Measurements from ENCODE around the gene ATP1B1.

ATP1B1 gene

GRCh38 chr1:169112241-169112640 lies 5.8 kb downstream of the ATP1B1 start:
- in situ Hi-C loops (cut with HindIII; ENCODE audit: low sequenced_read_pairs), result loop anchor here (25.0 kb wide), 1 partner anchor 100 kb away; no protein-coding TSS in a partner anchor

DNA sequence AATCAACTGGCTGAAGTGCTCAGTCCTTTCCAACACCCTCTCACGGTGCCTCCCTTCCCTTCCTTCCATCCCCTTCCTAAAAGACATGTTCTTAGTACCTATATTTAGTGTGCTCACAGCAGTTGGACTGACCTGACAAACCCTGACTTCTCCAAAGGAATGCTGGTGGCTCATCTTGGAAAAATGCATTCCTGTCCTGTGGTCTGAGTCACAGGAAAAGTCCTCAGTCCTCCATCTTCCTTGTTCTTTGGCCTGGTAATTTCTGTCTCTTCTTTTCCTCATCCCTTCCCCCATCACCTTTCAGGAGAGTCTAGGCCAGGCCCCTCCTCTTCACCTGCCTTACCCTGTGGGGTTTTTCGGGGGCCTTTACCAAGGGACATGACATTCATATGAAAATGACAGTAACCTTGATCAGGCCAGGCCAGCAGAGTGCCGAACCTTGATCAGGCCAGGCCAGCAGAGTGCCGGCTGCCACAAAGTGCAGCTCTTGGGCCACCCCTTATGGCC lies 7.2 kb downstream of the ATP1B1 start:
- in situ Hi-C loops (cut with HindIII; ENCODE audit: low sequenced_read_pairs), result loop anchor here (25.0 kb wide), 1 partner anchor 101 kb away; no protein-coding TSS in a partner anchor

GRCh38 chr1:169115891-169116585 lies 9.5 kb downstream of the ATP1B1 start:
- in situ Hi-C loops (cut with HindIII; ENCODE audit: low sequenced_read_pairs), result loop anchor here (25.0 kb wide), 1 partner anchor 104 kb away; no protein-coding TSS in a partner anchor

DNA sequence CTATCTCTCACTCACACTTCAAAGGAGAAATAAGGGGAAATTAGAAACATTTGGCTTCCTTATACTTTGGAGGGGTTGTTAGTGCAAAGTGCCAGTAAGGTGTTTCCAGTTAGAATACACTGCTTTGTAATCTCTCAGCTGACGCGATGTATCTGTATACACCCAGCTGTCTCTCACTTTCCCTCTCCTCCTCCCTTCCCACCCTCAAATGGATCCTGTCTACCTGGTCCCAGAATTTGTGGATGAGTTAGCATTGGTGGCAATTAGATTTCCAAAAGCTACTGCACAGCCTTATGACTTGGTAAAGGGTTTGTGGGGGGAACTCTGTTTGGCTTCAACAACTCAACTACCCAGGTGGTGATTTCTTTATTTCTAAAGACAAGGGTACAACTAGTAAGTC lies 10.5 kb downstream of the ATP1B1 start:
- in situ Hi-C loops (cut with HindIII; ENCODE audit: low sequenced_read_pairs), result loop anchor here (25.0 kb wide), 1 partner anchor 105 kb away; no protein-coding TSS in a partner anchor

DNA sequence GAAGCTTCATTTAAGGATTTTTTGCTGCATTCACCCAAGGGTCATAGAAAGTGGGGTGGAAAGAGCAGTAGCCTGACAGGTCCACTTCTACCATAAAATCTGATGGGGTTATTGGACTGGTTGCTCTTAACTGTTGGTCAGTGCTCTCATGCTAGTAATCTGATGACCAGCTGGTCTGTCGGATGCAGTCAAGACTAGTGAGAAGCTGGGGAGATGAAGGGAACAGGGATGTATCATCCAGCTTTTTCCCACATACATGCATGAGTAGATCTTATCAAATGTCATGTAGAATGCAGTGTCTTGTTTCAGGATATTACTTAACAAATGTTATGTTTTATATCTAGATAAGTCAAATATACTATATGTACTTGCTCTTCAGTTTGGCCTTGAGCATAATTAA lies 11.1 kb downstream of the ATP1B1 start:
- in situ Hi-C loops (cut with HindIII; ENCODE audit: low sequenced_read_pairs), result loop anchor here (25.0 kb wide), 1 partner anchor 105 kb away; no protein-coding TSS in a partner anchor

GRCh38 chr1:169118227-169118626 lies 11.7 kb downstream of the ATP1B1 start:
- in situ Hi-C loops (cut with HindIII; ENCODE audit: low sequenced_read_pairs), result loop anchor here (25.0 kb wide), 1 partner anchor 106 kb away; no protein-coding TSS in a partner anchor

GRCh38 chr1:169119405-169119804 lies 12.9 kb downstream of the ATP1B1 start:
- in situ Hi-C loops (cut with HindIII; ENCODE audit: low sequenced_read_pairs), result loop anchor here (25.0 kb wide), 1 partner anchor 107 kb away; no protein-coding TSS in a partner anchor

- in situ Hi-C loops (cut with HindIII; ENCODE audit: low sequenced_read_pairs), result loop anchor here (25.0 kb wide), 1 partner anchor 108 kb away; no protein-coding TSS in a partner anchor
Measured at GRCh38 chr1:169120066-169120465, 13.6 kb downstream of the ATP1B1 start.

GRCh38 chr1:169121146-169121923 lies 14.8 kb downstream of the ATP1B1 start:
- in situ Hi-C loops (cut with HindIII; ENCODE audit: low sequenced_read_pairs), result loop anchor here (25.0 kb wide), 1 partner anchor 109 kb away; no protein-coding TSS in a partner anchor

DNA sequence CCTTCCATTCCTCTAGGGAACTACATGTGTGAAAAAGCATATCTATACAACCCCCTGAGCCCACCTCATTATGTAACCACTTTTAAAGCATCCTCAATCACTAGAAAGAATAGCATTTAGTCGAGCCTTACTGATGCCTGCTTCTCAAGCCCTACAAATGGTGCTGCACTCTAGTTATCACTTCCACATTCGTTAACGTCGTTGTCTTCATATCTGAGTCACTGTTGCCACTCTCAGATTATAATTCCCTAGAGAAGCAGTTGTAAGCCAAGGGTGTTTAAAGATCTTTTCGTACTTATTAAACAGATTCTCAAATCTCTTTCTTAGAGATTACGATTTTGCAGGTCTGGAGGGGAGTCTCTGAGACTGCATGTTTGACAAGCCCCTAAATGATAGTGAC lies 16.5 kb downstream of the ATP1B1 start:
- in situ Hi-C loops (cut with HindIII; ENCODE audit: low sequenced_read_pairs), result loop anchor here (25.0 kb wide), 1 partner anchor 111 kb away; no protein-coding TSS in a partner anchor

GRCh38 chr1:169124459-169124858 lies 18.0 kb downstream of the ATP1B1 start:
- in situ Hi-C loops (cut with HindIII; ENCODE audit: low sequenced_read_pairs), result loop anchor here (25.0 kb wide), 1 partner anchor 112 kb away; no protein-coding TSS in a partner anchor

- in situ Hi-C loops (cut with HindIII; ENCODE audit: low sequenced_read_pairs), result loop anchor here (25.0 kb wide), 1 partner anchor 488 kb away; no protein-coding TSS in a partner anchor
Measured at GRCh38 chr1:169125597-169125996, 19.1 kb downstream of the ATP1B1 start.

DNA sequence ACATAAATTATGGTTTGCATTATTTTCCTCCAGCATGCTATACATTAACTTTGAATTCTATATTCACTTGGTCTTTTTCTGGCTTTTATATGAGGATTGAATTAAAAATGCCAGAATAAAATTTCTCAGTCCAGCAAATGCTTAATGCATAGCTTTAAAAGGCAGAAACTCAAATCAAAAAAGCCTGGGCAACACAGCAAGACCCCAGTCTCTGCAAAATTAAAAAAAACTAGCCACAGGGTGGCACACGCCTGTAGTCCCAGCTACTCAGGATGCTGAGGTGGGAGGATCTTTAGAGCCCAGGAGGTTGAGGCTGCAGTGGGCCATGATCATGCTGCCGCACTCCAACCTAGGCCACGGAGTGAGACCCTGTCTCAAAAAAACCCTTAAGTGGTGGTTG lies 19.8 kb downstream of the ATP1B1 start:
- in situ Hi-C loops (cut with HindIII; ENCODE audit: low sequenced_read_pairs), result loop anchor here (25.0 kb wide), 1 partner anchor 489 kb away; no protein-coding TSS in a partner anchor

GRCh38 chr1:169127305-169127704 lies 20.8 kb downstream of the ATP1B1 start:
- in situ Hi-C loops (cut with HindIII; ENCODE audit: low sequenced_read_pairs), result loop anchor here (25.0 kb wide), 1 partner anchor 490 kb away; no protein-coding TSS in a partner anchor

DNA sequence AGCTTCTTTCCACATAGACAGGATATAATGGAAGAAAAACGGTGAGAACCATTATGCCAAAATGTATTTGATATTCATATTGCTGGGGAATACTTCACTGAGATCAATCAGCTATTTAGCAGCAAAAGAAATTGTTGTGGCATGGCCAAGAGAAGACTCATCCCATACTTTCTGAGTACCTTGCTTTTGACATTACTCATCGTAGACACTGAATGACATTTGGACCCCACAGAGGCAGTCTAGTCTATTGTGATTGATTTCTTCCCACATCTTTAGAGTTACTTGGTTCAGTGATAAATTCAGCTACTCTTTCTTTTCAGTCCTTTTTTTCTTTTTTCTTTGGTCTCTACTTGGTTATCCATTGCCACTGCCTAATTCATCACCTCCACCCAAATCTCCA lies 22.1 kb downstream of the ATP1B1 start:
- in situ Hi-C loops (cut with HindIII; ENCODE audit: low sequenced_read_pairs), result loop anchor here (25.0 kb wide), 1 partner anchor 491 kb away; no protein-coding TSS in a partner anchor

DNA sequence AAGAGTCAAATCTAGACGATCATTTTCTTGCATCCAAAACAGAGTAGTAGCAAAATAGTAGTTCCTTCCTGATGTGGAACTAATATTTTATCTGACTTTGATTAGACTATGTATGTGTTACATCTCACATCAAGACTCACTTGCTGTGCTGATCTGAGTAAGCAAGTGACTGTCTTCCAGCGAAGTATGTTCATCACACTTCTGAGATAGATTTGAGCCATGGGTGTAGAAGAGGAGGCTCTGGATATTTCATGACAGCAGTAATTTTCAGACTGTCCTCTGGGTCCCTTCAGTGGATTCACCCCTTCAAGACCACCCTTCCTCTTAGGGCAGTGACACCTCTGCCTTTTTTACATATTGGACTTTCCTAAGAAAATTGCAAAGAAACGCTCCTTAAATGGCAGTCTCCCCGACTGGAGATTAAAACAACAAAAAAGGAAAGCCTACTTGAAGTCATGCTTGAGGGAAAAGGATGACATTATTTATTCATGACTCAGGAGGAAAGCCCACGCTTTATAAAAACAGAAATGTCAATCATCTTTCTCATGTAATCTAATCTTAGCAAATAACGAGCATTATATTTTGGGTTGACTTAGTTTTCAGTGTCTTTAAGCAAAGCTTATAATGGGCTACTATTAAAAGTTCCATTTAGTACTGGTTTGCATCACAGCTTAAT lies 22.8 kb downstream of the ATP1B1 start:
- in situ Hi-C loops (cut with HindIII; ENCODE audit: low sequenced_read_pairs), result loop anchor here (25.0 kb wide), 1 partner anchor 492 kb away; no protein-coding TSS in a partner anchor

- in situ Hi-C loops (cut with HindIII; ENCODE audit: low sequenced_read_pairs), result loop anchor here (25.0 kb wide), 1 partner anchor 493 kb away; no protein-coding TSS in a partner anchor
Measured at GRCh38 chr1:169130683-169131082, 24.2 kb downstream of the ATP1B1 start.

DNA sequence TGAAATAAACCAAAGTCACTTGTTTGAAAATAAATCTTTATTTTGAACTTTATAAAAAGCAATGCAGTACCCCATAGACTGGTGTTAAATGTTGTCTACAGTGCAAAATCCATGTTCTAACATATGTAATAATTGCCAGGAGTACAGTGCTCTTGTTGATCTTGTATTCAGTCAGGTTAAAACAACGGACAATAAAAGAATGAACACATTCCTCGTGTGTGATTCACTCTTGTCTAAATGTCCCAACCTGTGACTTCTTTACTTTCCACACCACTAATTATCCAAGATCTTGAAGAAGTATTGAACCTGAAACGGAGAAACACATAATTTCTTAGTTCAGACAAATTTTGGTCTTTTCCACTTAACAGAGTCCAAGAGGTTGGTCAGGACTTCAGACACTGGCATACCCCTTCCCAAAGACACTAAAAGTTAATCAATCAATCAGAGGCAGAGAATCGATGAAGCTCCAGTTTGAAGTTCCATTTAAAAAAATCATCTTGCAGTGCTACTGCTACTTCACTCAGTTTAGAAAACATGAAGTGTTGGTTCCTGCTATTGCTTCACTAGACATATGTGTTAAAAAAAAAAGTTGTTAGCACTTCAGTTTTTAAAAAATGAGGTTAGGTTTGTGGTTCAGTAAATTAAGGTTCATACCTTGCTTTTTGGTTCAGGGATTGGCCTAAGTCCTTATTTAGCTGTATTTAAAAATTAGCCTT lies 26.2 kb downstream of the ATP1B1 start:
- in situ Hi-C loops (cut with HindIII; ENCODE audit: low sequenced_read_pairs), result loop anchor here (25.0 kb wide), 1 partner anchor 495 kb away; no protein-coding TSS in a partner anchor

- in situ Hi-C loops (cut with HindIII; ENCODE audit: low sequenced_read_pairs), result loop anchor here (25.0 kb wide), 1 partner anchor 496 kb away; no protein-coding TSS in a partner anchor
Measured at GRCh38 chr1:169133228-169133576, 26.7 kb downstream of the ATP1B1 start.
